D721Med (cell line): ENCODE results near the gene GRM7.

Experiments
- DNase-seq: peaks from one replicate; pipeline ENCODE4 v3.0.0; 2011; ENCODE audit warnings: low spot score; ENCODE audit not compliant: insufficient read length
- FAIRE-seq: peaks from 2 replicates; lab custom pipeline; 2011; peaks lifted over from hg19 to GRCh38; lab: Jason Lieb, UNC
- TF ChIP-seq, protein P1 (sequence below): IDR thresholded peaks from 2 replicates; pipeline ENCODE4 v1.5.1; 2012; ENCODE audit warnings: mild to moderate bottlenecking, control low read depth; ENCODE audit not compliant: insufficient read depth; ENCODE audit errors: missing control alignments

The GRM7 gene

DNA sequence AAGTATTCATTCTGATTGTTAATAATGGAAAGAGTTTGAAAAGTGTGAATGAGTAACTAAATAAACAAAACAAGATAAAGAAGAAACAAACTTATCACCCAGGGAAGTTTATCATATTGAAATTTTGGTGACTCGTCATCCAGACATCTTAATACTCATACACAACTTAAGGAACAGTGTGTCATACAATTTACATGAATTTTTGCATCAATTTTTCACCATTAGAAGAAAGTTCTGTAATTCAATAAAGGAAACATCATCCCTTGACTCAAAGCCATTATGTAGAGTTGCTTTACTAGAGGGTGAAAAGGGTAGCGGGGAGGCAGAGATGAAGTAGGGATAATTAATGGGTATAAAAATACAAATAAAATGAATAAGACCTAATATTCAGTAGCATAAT is 536.2 kb downstream of the GRM7 start:
- DNase-seq (no peak), FAIRE-seq (peak; percentile 6)
- TF ChIP-seq, protein P1, sequence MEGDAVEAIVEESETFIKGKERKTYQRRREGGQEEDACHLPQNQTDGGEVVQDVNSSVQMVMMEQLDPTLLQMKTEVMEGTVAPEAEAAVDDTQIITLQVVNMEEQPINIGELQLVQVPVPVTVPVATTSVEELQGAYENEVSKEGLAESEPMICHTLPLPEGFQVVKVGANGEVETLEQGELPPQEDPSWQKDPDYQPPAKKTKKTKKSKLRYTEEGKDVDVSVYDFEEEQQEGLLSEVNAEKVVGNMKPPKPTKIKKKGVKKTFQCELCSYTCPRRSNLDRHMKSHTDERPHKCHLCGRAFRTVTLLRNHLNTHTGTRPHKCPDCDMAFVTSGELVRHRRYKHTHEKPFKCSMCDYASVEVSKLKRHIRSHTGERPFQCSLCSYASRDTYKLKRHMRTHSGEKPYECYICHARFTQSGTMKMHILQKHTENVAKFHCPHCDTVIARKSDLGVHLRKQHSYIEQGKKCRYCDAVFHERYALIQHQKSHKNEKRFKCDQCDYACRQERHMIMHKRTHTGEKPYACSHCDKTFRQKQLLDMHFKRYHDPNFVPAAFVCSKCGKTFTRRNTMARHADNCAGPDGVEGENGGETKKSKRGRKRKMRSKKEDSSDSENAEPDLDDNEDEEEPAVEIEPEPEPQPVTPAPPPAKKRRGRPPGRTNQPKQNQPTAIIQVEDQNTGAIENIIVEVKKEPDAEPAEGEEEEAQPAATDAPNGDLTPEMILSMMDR: no peak

DNA sequence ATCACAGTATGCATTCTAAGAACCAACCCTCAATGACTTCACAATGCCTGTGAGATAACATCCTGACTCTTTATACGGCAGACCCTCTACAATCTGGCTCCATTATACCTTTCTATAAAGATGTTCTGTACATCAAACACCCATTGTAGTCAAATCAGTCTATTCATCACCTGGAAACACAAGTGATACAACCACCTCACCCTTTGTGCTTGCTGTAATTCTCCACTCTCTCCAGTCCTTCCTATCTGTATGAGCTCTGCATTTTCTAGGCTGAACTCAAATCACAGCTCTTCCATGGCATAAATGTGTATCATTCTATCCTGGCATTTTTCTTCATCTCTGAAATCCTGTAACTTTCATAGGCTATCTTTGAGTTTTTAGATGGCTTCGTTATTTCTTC is 539.4 kb downstream of the GRM7 start:
- no peak for DNase-seq
- FAIRE-seq: peak; percentile 6
- TF ChIP-seq, protein P1: no peak

DNA sequence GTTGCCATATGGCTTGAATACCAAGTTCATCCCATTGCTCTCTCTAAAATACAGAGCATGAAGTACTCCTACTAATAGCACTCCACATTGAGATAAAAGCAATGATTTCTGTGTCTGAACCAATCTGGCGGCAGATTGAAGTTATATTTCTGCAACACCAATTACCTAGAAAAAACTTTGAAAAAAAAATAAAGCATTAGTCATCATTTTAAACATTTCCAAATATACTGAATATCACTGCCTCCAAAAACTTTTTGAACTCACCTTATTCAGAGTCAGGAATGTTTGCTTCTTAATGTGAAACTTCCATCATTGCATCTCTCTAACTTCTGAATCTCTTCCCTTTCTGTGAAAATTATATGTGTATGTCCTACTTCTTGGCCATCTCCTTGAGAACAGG is 540.5 kb downstream of the GRM7 start:
- TF ChIP-seq, protein P1: no peak
- DNase-seq (no peak), FAIRE-seq (no peak)

GRCh38 chr3:7407107-7407506 is 546.2 kb downstream of the GRM7 start:
- DNase-seq (no peak), FAIRE-seq (no peak)
- TF ChIP-seq, protein P1: no peak

DNA sequence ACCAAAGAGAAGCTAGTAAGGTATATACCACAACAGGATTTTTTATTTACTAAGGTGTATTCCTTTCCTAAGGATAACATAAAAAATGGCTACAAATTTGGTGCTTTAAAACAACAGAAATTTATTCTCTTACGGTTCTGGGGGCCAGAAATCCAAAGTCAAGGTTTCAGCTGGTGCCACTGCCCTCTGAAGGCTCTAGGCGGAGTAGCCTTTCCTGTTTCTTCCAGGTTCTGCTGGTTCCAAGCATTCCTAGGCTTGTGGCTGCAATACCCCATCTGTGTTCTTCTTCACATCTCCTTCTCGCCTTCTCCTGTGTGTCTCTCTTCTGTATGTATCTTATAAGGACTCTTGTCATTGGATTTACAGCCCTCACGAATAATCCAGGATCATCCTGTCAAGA is 549.9 kb downstream of the GRM7 start:
- TF ChIP-seq, protein P1: no peak
- no peak for DNase-seq
- no peak for FAIRE-seq

- DNase-seq (no peak), FAIRE-seq (no peak)
- TF ChIP-seq, protein P1: peak; percentile 2
These were observed 560.1 kb downstream of the GRM7 start for GRCh38 chr3:7421065-7421464.

- FAIRE-seq (no peak), DNase-seq (no peak)
- TF ChIP-seq, protein P1: no peak
These were observed 562.1 kb downstream of the GRM7 start for GRCh38 chr3:7423036-7423435.
